Measurements from ENCODE around the gene FHIP1B.

FHIP1B gene

DNA sequence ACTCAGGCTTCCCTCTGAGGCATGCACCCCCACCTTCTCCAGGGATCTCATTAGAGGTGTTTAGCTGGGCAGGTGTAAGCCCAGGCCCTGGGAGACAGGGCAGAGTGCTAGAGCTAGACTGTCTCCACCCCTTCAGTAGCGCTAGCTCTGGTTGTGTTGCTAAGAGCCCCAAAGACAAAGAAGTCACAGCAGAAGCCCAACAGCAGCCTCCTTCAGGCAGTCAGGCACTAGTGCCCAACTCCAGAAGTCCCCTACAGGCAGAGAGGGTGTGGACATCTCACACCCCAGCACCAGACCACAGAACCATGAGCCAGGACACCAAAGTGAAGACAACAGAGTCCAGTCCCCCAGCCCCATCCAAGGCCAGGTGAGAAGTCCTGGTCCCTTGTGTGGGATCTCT lies 4.5 kb upstream of the FHIP1B start, which contains the start of gene CNGA4:
TSS of gene CNGA4 (plus strand) at position 188 of the 400 bp plus-strand sequence. CDS start at position 306, 118 bp downstream.
- DNase-seq, result no peak

DNA sequence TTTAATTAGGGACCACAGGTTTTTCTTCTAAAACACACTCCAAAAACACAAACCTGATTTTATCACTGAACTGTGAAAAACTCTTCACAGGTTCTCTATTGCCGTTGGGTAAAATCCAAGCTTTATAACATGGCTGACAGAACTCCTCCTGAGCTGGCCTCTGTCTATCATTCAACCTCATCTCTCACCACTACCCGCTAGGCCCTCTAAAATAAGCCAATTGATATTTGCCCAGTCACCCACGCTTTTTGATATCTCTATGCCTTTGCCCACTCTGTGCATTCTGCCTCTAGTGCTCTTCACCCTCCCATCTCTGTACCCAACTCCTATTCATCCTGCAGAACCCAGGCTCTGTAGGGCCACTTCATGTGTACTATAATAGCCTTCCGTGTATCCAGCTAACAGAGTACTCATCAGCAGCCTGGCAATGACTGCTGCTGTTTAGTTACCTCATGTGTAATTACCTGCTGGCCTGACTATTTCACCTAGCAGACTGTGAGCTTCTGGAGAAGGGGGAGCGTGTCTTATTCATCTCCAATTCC lies 3.4 kb upstream of the FHIP1B start:
- DNase-seq, result no peak

- DNase-seq, result no peak
Observed at GRCh38 chr11:6237266-6237665, 2.8 kb upstream of the FHIP1B start.

DNA sequence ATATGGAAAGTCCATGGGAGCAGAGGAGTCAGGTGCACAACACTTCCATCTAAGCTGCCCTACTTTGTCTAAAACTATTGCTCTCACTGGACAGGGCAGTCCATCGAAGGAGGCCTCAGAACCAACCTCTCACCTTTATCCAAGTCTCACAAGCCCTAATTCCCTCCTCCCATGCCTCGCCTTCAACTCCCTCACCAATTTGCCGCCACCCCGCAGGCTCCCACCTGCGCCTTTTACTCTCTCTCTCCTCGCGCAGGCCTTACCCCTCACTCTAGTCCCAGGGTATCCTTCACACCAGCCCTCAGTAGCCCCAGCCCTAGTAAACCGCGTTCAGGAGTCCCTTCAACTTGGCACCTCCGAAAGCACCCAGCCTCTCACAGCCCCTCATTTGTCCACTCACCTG lies 451 bp downstream of the FHIP1B start:
- DNase-seq, result no peak

DNA sequence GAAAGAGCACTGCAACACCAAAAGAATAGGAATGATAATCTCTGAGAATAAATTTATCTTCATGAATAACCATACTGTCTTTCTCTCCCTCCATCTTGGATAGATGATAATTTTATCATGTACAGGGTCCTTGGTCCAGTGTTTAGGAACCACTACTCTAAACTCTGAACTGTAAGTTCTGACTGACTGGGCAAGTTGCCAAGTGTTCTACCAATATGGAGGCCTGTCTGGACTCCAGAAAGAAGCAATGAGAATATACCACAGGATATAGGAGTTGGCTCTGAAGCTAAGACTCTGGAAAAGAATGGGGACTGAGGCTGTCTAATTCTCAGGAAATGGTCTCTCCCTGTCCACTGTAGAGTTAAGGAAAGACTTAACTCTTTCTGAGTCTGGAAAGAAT lies 1.5 kb downstream of the FHIP1B start:
- no peak for DNase-seq

- no peak for DNase-seq
Observed at GRCh38 chr11:6229911-6230310, 4.5 kb downstream of the FHIP1B start.

DNA sequence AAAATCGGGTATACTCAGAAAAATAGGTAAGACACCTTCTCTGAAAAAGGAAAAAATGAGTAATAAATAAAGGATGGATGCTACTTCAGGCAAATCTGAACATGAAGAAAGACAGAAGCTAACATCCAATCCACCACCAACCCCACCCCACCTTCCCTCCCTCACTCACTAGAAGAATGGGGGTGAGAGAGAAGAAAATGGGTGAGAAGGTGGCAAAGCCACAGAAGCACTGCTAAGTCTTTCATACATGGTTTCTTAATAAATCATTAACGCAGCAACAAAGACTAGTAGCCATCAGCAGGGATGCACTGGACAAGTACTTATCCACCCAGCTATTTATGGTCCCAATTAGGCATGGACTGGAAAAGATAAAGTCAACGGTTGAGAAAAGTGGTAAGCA lies 5.9 kb downstream of the FHIP1B start:
- no peak for DNase-seq

DNA sequence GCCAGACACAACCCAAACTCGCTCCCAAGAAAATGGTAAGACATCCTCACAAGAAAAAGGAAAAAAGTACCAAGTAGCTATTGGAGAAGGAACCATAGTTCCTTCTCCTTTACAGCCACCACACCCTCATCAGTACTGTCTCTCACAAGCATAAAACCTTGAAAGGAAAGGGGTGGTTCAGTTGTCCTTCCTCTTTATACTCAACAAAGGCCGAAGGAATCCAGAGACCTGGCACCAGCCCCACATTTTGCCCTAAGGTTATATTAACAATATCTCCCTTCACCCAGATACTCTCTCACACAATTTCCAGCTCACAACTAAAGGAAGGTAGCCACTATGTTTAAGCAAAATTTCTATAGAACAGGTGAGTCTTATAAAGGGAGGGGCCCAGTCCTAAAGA lies 8.5 kb downstream of the FHIP1B start:
- DNase-seq, result no peak

GRCh38 chr11:6225024-6225423 lies 9.4 kb downstream of the FHIP1B start:
- no peak for DNase-seq

DNA sequence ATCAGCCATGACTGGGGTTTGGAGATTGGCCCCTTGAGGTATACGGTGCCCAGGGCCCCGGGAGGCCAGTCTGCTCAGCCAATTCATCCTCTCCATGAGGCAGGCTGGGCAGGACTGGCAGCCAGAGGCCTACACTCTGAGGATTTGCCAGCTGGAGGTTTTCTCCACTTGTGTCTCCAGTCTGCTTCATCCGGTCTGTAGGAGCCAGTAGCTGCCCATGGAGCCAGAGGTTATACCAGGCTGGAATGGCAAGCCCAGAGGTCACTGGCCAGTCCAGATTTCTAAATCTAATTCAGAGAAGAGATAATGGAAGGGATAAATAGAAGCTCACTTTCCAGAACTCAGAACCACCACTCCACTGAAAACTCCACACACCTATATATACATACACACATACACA lies 10.0 kb downstream of the FHIP1B start:
- DNase-seq, result no peak

DNA sequence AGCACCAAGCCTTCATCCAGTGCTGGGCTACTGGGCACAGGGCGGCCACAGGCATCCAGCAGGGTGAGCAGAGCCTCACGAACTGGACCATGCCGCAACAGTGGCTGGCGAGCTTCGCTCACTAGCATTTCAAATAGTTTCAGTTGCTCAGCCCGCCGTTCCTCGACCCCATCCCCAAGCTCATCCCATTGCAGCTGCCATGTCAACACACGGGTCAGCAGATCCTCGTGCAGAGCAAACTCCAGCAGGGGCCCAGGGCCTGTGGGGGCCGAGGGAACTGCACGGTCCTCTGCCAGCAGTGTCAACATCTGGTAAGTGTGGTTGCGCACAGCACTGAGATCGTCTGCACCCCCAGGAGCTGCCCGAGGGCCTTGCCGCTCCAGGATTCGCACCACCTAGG lies 10.6 kb downstream of the FHIP1B start:
- no peak for DNase-seq

DNA sequence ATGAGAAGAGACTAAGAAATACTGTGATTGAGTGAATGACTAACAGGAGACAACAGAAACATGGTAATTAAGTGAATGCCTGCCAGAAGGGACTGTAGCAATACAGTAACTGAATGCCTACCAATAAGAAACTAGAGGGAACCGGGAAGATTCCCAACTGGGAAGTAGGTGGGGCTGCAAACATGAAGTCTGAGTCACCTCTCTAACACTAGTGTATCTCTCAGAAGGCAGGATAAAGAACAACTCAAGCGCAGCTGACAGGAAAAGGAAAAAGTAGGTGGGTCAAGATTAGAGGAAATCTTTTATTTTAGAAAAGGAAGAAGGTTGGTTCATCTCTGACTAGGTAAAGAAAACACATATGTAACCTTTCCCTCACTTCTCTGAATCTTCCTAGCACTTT lies 15.1 kb downstream of the FHIP1B start:
- DNase-seq, result no peak

- DNase-seq, result no peak
Observed at GRCh38 chr11:6217722-6218121, 16.7 kb downstream of the FHIP1B start.

GRCh38 chr11:6216501-6216900 lies 17.9 kb downstream of the FHIP1B start:
- DNase-seq, result no peak

DNA sequence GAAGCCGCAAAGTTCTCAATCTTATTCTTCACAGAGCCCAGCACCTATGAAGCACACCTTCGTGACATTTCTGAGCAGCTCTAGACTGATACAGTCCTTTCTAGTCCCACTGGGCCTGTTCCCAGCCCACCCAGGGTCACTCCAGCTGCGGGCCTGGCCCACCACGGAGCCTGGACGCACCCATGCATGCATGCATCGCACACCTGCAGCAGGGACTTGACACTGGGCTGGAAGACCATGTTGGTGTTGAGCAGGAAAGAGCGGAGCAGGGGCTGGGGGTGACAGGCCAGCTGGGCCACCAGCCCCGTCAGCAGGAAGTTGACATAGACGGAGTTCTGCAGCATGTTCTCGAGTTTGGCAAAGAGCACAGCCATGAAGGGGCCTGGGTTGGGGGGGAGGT lies 19.9 kb downstream of the FHIP1B start:
- no peak for DNase-seq

DNA sequence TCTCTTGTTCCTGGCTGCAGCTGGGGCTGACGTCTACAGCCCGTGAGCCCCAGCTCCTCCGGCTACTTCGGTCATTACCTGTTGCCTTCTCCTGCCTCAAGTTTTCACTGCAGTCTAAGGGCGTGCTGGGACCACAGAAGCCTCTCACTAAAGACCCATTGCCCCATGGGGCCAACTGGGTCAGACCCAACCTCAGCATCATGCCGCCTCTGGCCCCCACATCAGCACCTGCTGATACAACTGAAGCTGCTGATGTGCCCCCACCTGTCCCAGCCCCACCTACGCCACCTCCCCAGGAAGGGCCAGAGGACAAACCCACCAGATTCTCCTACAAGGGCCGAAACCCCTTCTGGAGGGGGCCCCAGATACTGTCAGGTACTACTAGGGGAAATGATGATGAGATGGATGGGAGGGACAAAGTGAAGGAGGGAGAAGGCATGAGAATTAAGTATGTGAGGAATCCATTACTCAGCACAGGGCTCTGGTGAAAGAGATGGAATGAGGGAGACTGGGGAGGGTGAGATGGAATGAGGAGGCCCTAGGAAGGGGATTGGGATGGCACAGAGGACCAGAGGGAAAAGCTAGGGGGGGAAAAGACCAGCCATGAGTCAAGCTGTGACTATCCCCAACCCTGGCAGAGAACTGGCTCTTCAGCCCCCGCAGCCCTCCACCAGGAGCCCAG lies 24.0 kb downstream of the FHIP1B start:
- DNase-seq, result no peak

- no peak for DNase-seq
Observed at GRCh38 chr11:6209801-6210200, 24.6 kb downstream of the FHIP1B start.

DNA sequence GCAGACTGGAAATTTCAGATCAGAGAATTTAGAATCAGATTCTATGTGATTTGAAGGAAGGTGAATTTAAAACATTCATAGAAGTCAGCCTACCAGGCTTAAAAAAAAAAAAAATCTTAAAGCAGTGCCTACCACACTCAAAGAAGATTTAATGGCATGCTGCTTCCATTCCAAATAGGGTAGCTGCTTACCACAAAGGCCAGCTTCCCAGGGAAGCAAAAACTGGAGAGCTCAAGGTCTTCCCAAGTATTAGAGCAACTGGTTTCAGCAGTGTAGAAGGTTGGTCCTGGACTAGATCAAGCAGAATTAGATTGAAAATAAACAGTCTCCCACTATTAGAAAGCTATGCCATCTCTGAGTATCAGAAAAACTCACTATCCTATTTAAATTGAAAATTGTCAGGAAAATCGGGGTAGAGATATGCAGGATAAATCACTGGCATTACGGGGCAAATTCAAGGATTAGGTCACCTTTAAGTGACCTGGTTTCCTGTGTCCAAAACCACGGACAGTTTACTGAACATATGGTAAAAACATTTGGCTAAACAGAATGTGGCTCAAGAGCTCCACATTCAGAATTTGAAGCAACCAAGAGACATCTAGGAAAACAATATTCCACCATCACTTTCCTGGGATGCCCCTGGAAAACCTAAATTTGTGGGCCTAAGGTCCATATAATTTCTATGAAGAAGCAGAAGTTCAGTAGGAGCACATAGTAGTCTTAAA lies 27.8 kb downstream of the FHIP1B start:
- DNase-seq, result no peak

GRCh38 chr11:6205366-6205765 lies 29.1 kb downstream of the FHIP1B start, which contains the start of gene C11orf42:
C11orf42 (plus strand) TSS chr11:6205557; CDS start chr11:6205616, 59 bp downstream.
- no peak for DNase-seq

DNA sequence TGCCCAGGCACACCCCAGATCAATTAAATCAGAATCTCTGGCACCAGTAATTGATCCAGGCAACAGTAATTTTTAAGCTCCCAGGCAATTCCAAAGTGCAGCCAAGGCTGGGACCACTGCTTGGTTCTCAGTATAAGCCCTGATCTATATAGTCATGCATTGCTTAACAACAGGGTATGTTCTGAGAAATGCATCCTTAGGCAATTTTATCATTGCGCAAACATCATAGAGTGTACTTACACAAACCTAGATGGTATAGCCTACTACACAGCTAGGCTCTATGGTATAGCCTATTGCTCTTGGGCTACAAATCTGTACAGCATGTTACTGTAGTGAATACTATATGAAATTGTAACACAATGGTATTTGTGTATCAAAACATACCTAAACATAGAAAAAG lies 29.7 kb downstream of the FHIP1B start:
- no peak for DNase-seq

DNA sequence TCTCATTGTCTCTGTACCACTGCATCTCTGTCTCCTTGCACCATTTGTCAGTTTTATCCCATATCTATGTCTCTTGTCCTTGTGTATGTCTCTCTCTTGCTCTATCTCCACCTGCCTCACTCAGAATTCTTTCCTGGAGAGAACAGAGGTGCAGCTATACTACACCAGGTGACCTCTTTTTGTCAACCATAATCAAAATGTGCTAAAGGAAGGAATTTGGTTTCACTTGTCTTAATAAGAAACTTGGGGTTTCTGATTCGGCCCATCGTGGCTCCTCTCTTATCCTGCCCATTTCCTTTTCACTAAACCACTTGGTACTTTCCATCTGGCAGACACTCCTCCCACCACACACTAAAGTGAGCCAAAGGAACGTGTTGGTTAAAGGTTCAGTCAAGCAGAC lies 31.1 kb downstream of the FHIP1B start:
- no peak for DNase-seq

DNA sequence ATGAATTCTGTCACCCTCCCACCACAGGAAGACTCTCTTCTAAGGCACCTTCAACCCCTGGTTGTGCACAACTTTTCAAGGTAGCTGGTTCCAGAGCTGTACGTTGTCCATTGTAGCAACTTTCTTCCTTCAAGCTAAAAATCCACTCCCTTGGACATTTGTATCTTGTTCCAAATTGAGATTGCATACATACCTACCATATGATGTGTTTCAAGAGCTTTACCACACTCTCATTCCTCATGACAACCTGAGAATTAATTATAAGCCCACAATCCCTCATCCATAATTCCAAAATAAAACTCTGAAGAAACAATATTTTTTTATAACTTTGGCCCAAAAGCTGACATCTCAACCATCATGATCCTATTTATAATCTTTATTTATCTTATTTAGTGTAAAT lies 32.4 kb downstream of the FHIP1B start:
- DNase-seq, result no peak

DNA sequence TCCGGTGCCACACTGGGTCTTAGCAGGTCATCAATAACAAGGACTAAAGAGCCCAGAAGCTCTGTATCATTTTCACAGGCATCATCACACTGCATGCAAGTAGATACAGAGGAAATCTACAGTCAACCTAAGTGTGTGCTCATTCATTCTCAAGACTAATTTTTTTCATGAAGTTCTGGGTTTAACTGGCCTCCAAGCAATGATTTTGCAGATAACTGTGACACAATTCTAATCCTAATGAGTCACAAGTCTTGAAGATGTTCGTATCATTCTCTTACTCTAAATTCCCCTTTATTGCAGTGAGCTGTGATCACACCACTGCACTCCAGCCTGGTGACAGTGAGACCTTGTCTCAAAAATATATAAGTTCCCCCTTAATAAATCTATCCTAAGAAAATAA lies 33.0 kb downstream of the FHIP1B start:
- DNase-seq, result no peak

GRCh38 chr11:6200975-6201374 lies 33.5 kb downstream of the FHIP1B start:
- no peak for DNase-seq
